Uterus (tissue), 4 donors: Measurements from ENCODE around the gene IRAK1BP1. TPM values are rescaled to one million over a fixed set of nuclear protein-coding genes. Genes with fewer than 3 reads are reported as not detected.
"Not testable (repeated sequence)": the region's sequence is repeated elsewhere in the genome, so short reads cannot be mapped to it uniquely, and the experiment has no call there.

ENCODE experiments used
- DNase-seq, 2 donors: peaks; one replicate each; pipeline ENCODE4 v3.0.0-alpha.2; 2019 to 2020
- H3K27ac ChIP-seq, 2 donors: fragments of 200-600 bp; sonication (generic); 1 replicate in 1 of 2; 2 replicates in 1 of 2; pipeline ENCODE4 v1.5.1; 2016 to 2018
- H3K27me3 ChIP-seq, 2 donors: fragments of 200-600 bp; sonication (generic); one replicate each; pipeline ENCODE4 v1.5.1; 2018 to 2019; ENCODE audit warnings: control low read depth in 1 of 2
- H3K36me3 ChIP-seq, 2 donors: fragments of 200-600 bp; sonication (generic); one replicate each; pipeline ENCODE4 v1.5.1; 2019; ENCODE audit warnings: control low read depth in 1 of 2
- H3K4me1 ChIP-seq, 2 donors: fragments of 200-600 bp; sonication (generic); one replicate each; pipeline ENCODE4 v1.5.1; 2018 to 2019; ENCODE audit warnings: control low read depth in 1 of 2
- H3K4me3 ChIP-seq, 2 donors: fragments of 200-600 bp; sonication (generic); 1 replicate in 1 of 2; 2 replicates in 1 of 2; pipeline ENCODE4 v1.5.1; 2018 to 2019; ENCODE audit warnings: mild to moderate bottlenecking in 1 of 2
- H3K9me3 ChIP-seq, 2 donors: fragments of 200-600 bp; sonication (generic); one replicate each; pipeline ENCODE4 v1.5.1; 2019; ENCODE audit warnings: control low read depth in 1 of 2
- CTCF ChIP-seq, 4 experiments: fragments of 200-600 bp in 2 of 4; fragments of 450-650 bp in 2 of 4; sonication (generic) in 2 of 4; IDR thresholded peaks; one replicate each; pipeline ENCODE4 v1.5.1; 2016 to 2019; ENCODE audit warnings: antibody characterized with exemption in 4 of 4, mild to moderate bottlenecking in 2 of 4, moderate library complexity in 1 of 4
- POLR2A ChIP-seq, 2 donors: fragments of 450-650 bp; IDR thresholded peaks; one replicate each; pipeline ENCODE4 v1.6.1; 2016; ENCODE audit warnings: antibody characterized with exemption in 2 of 2, mild to moderate bottlenecking in 1 of 2, moderate library complexity in 1 of 2
- intact Hi-C: fragments of 100-400 bp; cut with DNase I; formaldehyde crosslinking; loops from one replicate; pipeline ENCODE4 v1.15.1; 2023; ENCODE audit warnings: low total_unique reads
- total RNA-seq, 4 donors: library from RNA; depleted of rRNA in 3 of 4; stranded (reverse); fragments of >200 nt in 3 of 4; gene quantifications; one replicate each; pipeline versions ENCODE4 v1.1.0 to v1.2.4, GENCODE V29; 2014 to 2023
- donor health status: DM: yes; HTN: yes; CAD: no.

The IRAK1BP1 gene
- total RNA-seq, 4 donors from 2014 or later, result 3.2 to 20.0 (median 7.9) TPM

- no peaks in the 10 kb centered on the region for H3K4me1 ChIP-seq
- H3K27ac ChIP-seq, result no peak overlapping the region
- TF ChIP-seq POLR2A (IDR thresholded peaks at IDR 0.05) (no peak), CTCF (IDR thresholded peaks at IDR 0.05) (no peak)
- intact Hi-C loops, result no loop called here
- peak overlapping the region in 1 of 2 donors; percentile 53 for H3K4me3 ChIP-seq
- DNase-seq, result no peak
- no peaks in the 10 kb centered on the region for H3K27me3 ChIP-seq
- no peaks in the 10 kb centered on the region for H3K9me3 ChIP-seq
- H3K36me3 ChIP-seq, result no peaks in the 10 kb centered on the region
These were observed 42.7 kb downstream of the IRAK1BP1 start for GRCh38 chr6:78910010-78910409.

- no peaks in the 10 kb centered on the region for H3K4me1 ChIP-seq
- intact Hi-C loops, result no loop called here
- peak in 1 of 2 donors; percentile 16 for DNase-seq
- peak overlapping the region; percentile 33 to 53 for H3K4me3 ChIP-seq
- H3K9me3 ChIP-seq, result no peaks in the 10 kb centered on the region
- H3K27me3 ChIP-seq, result no peaks in the 10 kb centered on the region
- no peak overlapping the region for H3K27ac ChIP-seq
- no peaks in the 10 kb centered on the region for H3K36me3 ChIP-seq
- no peak for TF ChIP-seq POLR2A (IDR thresholded peaks at IDR 0.05)
- no peak for TF ChIP-seq CTCF (IDR thresholded peaks at IDR 0.05)
These were observed 43.3 kb downstream of the IRAK1BP1 start for GRCh38 chr6:78910591-78911171.

- H3K4me3 ChIP-seq, result peak overlapping the region in 1 of 2 donors; percentile 53
- no peak overlapping the region for H3K27ac ChIP-seq
- no peak for DNase-seq
- H3K4me1 ChIP-seq, result no peaks in the 10 kb centered on the region
- intact Hi-C loops, result no loop called here
- H3K27me3 ChIP-seq, result no peaks in the 10 kb centered on the region
- no peaks in the 10 kb centered on the region for H3K36me3 ChIP-seq
- no peaks in the 10 kb centered on the region for H3K9me3 ChIP-seq
- TF ChIP-seq POLR2A (IDR thresholded peaks at IDR 0.05), result no peak
- TF ChIP-seq CTCF (IDR thresholded peaks at IDR 0.05), result no peak
These were observed 44.0 kb downstream of the IRAK1BP1 start for GRCh38 chr6:78911218-78911940.

GRCh38 chr6:78916411-78916810 is 49.1 kb downstream of the IRAK1BP1 start:
- TF ChIP-seq CTCF (IDR thresholded peaks at IDR 0.05) (no peak), POLR2A (IDR thresholded peaks at IDR 0.05) (no peak)
- no peak for DNase-seq
- H3K9me3 ChIP-seq, result peaks cover 0 to 11% of the 10 kb centered on the region in 2 donors
- no peaks in the 10 kb centered on the region for H3K36me3 ChIP-seq
- no peaks in the 10 kb centered on the region for H3K27me3 ChIP-seq
- no peak overlapping the region for H3K27ac ChIP-seq
- intact Hi-C loops, result no loop called here
- H3K4me3 ChIP-seq, result no peak overlapping the region
- no peaks in the 10 kb centered on the region for H3K4me1 ChIP-seq

- Histone ChIP-seq H3K4me1 (no peaks in the 10 kb centered on the region), H3K27ac (no peak overlapping the region), H3K9me3 (peaks cover 0 to 11% of the 10 kb centered on the region in 2 donors), H3K36me3 (no peaks in the 10 kb centered on the region), H3K4me3 (no peak overlapping the region), H3K27me3 (no peaks in the 10 kb centered on the region)
- no peak for DNase-seq
- TF ChIP-seq CTCF (IDR thresholded peaks at IDR 0.05), result no peak
- no peak for TF ChIP-seq POLR2A (IDR thresholded peaks at IDR 0.05)
- intact Hi-C loops, result no loop called here
These were observed 50.4 kb downstream of the IRAK1BP1 start for GRCh38 chr6:78917788-78918187.

- DNase-seq, H3K27me3 ChIP-seq, intact Hi-C loops, H3K4me3 ChIP-seq, H3K27ac ChIP-seq, H3K4me1 ChIP-seq, H3K36me3 ChIP-seq: not testable (repeated sequence)
- H3K9me3 ChIP-seq, result peaks cover 0 to 11% of the 10 kb centered on the region in 2 donors
These were observed 53.8 kb downstream of the IRAK1BP1 start for GRCh38 chr6:78921168-78921567.
